ENCODE results near the gene TGM2. TPM values are rescaled to one million over a fixed set of nuclear protein-coding genes. Genes with fewer than 3 reads are reported as not detected.

The TGM2 gene
- total and polyA plus RNA-seq, 2 donors from 2014 or later: 44.6 to 611 TPM

DNA sequence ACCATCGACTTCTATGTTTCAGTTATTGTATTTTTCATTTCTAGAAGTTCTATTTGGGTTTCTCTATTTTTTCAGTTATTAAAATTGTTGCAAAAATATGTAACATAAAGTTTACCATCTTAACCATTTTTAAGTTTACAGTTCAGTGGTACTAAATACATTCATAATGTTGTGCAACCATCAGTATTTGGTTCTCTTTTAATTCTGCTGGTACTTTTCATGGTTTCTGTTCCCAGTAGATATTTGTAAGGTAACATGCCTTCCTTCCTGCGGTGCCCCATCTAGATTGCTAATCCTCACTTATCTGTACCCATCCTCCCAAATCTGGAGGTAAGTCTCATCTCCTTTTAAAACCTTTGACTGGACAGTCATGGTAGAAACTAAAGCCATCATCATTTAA lies 47.9 kb downstream of the TGM2 start:
- intact Hi-C loops (cut with DNase I): no loop called here
- no peaks in the 10 kb centered on the region for H3K36me3 ChIP-seq (ENCODE audit: control insufficient read depth in 2 of 3, insufficient read depth in 3 of 3, low read length in 3 of 3)
- DNase-seq (no peak), FAIRE-seq (no peak)
- no peak overlapping the region for H3K4me3 ChIP-seq (ENCODE audit: low read length in 3 of 3)
- no peak overlapping the region for H3K9ac ChIP-seq (ENCODE audit: low read length in 3 of 3)
- H3K9me3 ChIP-seq (ENCODE audit: control insufficient read depth in 2 of 3, insufficient read depth in 1 of 3, low read length in 3 of 3): no peaks in the 10 kb centered on the region
- no peaks in the 10 kb centered on the region for H3K27me3 ChIP-seq (ENCODE audit: control insufficient read depth, insufficient read depth, low read length)
- peaks cover 0 to 3% (median 0%) of the 10 kb centered on the region in 3 donors for H3K4me1 ChIP-seq (ENCODE audit: control insufficient read depth in 2 of 3, insufficient read depth in 2 of 3, low read depth in 1 of 3, low read length in 3 of 3)
- TF ChIP-seq, protein P1, sequence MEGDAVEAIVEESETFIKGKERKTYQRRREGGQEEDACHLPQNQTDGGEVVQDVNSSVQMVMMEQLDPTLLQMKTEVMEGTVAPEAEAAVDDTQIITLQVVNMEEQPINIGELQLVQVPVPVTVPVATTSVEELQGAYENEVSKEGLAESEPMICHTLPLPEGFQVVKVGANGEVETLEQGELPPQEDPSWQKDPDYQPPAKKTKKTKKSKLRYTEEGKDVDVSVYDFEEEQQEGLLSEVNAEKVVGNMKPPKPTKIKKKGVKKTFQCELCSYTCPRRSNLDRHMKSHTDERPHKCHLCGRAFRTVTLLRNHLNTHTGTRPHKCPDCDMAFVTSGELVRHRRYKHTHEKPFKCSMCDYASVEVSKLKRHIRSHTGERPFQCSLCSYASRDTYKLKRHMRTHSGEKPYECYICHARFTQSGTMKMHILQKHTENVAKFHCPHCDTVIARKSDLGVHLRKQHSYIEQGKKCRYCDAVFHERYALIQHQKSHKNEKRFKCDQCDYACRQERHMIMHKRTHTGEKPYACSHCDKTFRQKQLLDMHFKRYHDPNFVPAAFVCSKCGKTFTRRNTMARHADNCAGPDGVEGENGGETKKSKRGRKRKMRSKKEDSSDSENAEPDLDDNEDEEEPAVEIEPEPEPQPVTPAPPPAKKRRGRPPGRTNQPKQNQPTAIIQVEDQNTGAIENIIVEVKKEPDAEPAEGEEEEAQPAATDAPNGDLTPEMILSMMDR (IDR thresholded peaks at IDR 0.05; ENCODE audit: borderline replicate concordance, extremely low read depth, insufficient read depth): no peak
- no peak overlapping the region for H3K27ac ChIP-seq (ENCODE audit: low read depth in 2 of 2, low read length in 2 of 2)

DNA sequence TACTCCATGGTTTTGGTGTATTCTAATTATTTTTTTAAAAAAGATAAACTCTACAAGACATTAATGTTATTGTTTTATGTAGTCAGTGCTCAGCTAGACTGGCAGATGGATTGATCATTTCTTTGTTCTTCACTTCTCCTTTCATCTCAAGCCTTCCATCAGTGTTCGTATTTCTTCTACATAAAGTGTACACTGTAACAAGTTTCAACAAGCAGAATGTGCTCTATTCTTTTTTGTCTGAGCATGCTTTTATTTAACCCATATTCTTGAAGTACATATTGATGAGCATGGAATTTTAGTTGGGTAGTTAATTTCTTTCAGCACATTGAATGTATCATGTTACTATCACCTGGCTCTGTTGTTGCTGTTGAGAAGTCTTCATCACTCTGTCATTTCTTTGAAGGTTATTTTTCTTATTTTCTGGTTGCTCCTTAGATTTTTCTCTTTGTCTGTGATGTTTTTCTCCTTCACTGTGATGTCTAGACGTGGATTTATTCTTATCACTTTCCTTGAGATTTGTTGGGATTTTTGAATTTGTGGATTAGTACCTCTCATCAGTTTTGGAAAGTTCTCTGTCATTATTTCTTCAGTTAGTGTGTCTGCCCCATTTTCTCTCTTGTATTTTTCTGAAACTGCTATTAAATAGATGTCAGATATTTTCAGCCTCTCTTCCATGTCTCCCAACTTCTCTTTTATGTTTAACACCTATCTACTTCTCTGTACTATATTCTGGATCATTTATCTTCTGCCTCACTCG lies 48.5 kb downstream of the TGM2 start:
- no peaks in the 10 kb centered on the region for H3K27me3 ChIP-seq (ENCODE audit: control insufficient read depth, insufficient read depth, low read length)
- peaks cover 0 to 3% (median 0%) of the 10 kb centered on the region in 3 donors for H3K4me1 ChIP-seq (ENCODE audit: control insufficient read depth in 2 of 3, insufficient read depth in 2 of 3, low read depth in 1 of 3, low read length in 3 of 3)
- no peak overlapping the region for H3K27ac ChIP-seq (ENCODE audit: low read depth in 2 of 2, low read length in 2 of 2)
- no peak overlapping the region for H3K9ac ChIP-seq (ENCODE audit: low read length in 3 of 3)
- no peaks in the 10 kb centered on the region for H3K36me3 ChIP-seq (ENCODE audit: control insufficient read depth in 2 of 3, insufficient read depth in 3 of 3, low read length in 3 of 3)
- H3K9me3 ChIP-seq (ENCODE audit: control insufficient read depth in 2 of 3, insufficient read depth in 1 of 3, low read length in 3 of 3): no peaks in the 10 kb centered on the region
- TF ChIP-seq, protein P1 (IDR thresholded peaks at IDR 0.05; ENCODE audit: borderline replicate concordance, extremely low read depth, insufficient read depth): no peak
- intact Hi-C loops (cut with DNase I): no loop called here
- no peak overlapping the region for H3K4me3 ChIP-seq (ENCODE audit: low read length in 3 of 3)
- no peak for FAIRE-seq
- DNase-seq: no peak

DNA sequence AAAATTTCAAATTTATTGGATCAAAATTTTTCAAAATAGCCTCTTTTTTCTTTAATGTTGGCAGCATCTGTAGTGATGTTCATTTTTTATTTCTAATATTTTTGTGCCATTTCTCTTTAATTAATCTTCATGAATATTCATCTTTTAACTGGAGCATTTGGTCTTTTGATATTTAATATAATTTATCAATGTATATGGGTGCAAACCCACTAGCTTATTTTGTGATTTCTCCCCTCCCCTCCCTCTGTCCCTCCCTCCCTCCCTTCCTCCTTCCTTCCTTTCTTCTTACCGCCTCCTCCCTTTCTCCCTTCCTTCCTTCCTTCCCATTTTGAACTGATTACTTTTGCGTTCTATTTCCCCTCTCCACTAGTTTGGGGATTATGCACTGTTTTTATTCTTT lies 49.2 kb downstream of the TGM2 start:
- no peak overlapping the region for H3K9ac ChIP-seq (ENCODE audit: low read length in 3 of 3)
- H3K4me3 ChIP-seq (ENCODE audit: low read length in 3 of 3): no peak overlapping the region
- TF ChIP-seq, protein P1 (IDR thresholded peaks at IDR 0.05; ENCODE audit: borderline replicate concordance, extremely low read depth, insufficient read depth): no peak
- intact Hi-C loops (cut with DNase I): no loop called here
- H3K4me1 ChIP-seq (ENCODE audit: control insufficient read depth in 2 of 3, insufficient read depth in 2 of 3, low read depth in 1 of 3, low read length in 3 of 3): peaks cover 0 to 3% (median under 1%) of the 10 kb centered on the region in 3 donors
- H3K27me3 ChIP-seq (ENCODE audit: control insufficient read depth, insufficient read depth, low read length): no peaks in the 10 kb centered on the region
- H3K9me3 ChIP-seq (ENCODE audit: control insufficient read depth in 2 of 3, insufficient read depth in 1 of 3, low read length in 3 of 3): no peaks in the 10 kb centered on the region
- H3K27ac ChIP-seq (ENCODE audit: low read depth in 2 of 2, low read length in 2 of 2): no peak overlapping the region
- H3K36me3 ChIP-seq (ENCODE audit: control insufficient read depth in 2 of 3, insufficient read depth in 3 of 3, low read length in 3 of 3): no peaks in the 10 kb centered on the region
- no peak for DNase-seq
- FAIRE-seq: no peak

Measured in kidney (tissue), 14 donors.